Mucosa of descending colon (tissue), 3 donors: ENCODE measurements around the gene RFX4. TPM values are rescaled to one million over a fixed set of nuclear protein-coding genes. Genes with fewer than 3 reads are reported as not detected.

Source experiments
- ATAC-seq: fragments of 200-7000 bp; cut with Tn5 transposase; one replicate; pipeline ENCODE4 v1.9.1; 2020; ENCODE audit warnings: mild to moderate bottlenecking, moderate library complexity
- DNase-seq, 3 donors: peaks; one replicate each; pipeline ENCODE4 v3.0.0-alpha.2; 2020
- H3K36me3 ChIP-seq: fragments of 200-600 bp; one replicate; pipeline ENCODE4 v1.8.0; 2021; ENCODE audit warnings: low read depth, mild to moderate bottlenecking
- H3K4me1 ChIP-seq: fragments of 200-600 bp; one replicate; pipeline ENCODE4 v1.8.0; 2021; ENCODE audit warnings: low read depth, mild to moderate bottlenecking
- H3K4me3 ChIP-seq: fragments of 200-600 bp; one replicate; pipeline ENCODE4 v1.8.0; 2021; ENCODE audit warnings: mild to moderate bottlenecking
- H3K9me3 ChIP-seq: fragments of 200-600 bp; one replicate; pipeline ENCODE4 v1.8.0; 2021; ENCODE audit warnings: mild to moderate bottlenecking
- intact Hi-C, 2 donors: fragments of 100-400 bp; cut with DNase I in 1 of 2; cut with micrococcal nuclease in 1 of 2; formaldehyde crosslinking; loops; one replicate each; pipeline versions ENCODE4 v1.11.0 to v1.11.1; 2022; cut with DNase I, micrococcal nuclease
- total RNA-seq, 3 donors: library from RNA; stranded (reverse); fragmentation: NEBNext Ultra II Directional in 2 of 3; extraction: Animal tissue kit (Norgen Biotek cat#: 25700) in 2 of 3; gene quantifications; one replicate each; pipeline versions ENCODE4 v1.2.1 to v1.2.4, GENCODE V29; 2021 to 2023
- TF ChIP-seq, protein P1 (sequence below): fragments of 200-600 bp; IDR thresholded peaks from one replicate; pipeline ENCODE4 v1.8.0; 2022; ENCODE audit warnings: antibody characterized with exemption, mild to moderate bottlenecking
- donor health status: DM: no; HTN: no; CAD: no; lungs with moderate emphysema.
- donor health status: DM: no; HTN: no; CAD: no.
- donor health status: DM: no; HTN: yes; CAD: no.

RFX4 gene
- total RNA-seq, 3 donors from 2014 or later, result not detected

GRCh38 chr12:106582249-106582591, 584 bp upstream of the RFX4 start:
- TF ChIP-seq, protein P1, sequence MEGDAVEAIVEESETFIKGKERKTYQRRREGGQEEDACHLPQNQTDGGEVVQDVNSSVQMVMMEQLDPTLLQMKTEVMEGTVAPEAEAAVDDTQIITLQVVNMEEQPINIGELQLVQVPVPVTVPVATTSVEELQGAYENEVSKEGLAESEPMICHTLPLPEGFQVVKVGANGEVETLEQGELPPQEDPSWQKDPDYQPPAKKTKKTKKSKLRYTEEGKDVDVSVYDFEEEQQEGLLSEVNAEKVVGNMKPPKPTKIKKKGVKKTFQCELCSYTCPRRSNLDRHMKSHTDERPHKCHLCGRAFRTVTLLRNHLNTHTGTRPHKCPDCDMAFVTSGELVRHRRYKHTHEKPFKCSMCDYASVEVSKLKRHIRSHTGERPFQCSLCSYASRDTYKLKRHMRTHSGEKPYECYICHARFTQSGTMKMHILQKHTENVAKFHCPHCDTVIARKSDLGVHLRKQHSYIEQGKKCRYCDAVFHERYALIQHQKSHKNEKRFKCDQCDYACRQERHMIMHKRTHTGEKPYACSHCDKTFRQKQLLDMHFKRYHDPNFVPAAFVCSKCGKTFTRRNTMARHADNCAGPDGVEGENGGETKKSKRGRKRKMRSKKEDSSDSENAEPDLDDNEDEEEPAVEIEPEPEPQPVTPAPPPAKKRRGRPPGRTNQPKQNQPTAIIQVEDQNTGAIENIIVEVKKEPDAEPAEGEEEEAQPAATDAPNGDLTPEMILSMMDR, result no peak
- Histone ChIP-seq H3K4me1 (peaks cover 17% of the 10 kb centered on the region), H3K36me3 (no peaks in the 10 kb centered on the region), H3K4me3 (no peak overlapping the region), H3K9me3 (no peaks in the 10 kb centered on the region)
- no peak for ATAC-seq
- intact Hi-C loops, result no loop called here
- DNase-seq, result no peak

DNA sequence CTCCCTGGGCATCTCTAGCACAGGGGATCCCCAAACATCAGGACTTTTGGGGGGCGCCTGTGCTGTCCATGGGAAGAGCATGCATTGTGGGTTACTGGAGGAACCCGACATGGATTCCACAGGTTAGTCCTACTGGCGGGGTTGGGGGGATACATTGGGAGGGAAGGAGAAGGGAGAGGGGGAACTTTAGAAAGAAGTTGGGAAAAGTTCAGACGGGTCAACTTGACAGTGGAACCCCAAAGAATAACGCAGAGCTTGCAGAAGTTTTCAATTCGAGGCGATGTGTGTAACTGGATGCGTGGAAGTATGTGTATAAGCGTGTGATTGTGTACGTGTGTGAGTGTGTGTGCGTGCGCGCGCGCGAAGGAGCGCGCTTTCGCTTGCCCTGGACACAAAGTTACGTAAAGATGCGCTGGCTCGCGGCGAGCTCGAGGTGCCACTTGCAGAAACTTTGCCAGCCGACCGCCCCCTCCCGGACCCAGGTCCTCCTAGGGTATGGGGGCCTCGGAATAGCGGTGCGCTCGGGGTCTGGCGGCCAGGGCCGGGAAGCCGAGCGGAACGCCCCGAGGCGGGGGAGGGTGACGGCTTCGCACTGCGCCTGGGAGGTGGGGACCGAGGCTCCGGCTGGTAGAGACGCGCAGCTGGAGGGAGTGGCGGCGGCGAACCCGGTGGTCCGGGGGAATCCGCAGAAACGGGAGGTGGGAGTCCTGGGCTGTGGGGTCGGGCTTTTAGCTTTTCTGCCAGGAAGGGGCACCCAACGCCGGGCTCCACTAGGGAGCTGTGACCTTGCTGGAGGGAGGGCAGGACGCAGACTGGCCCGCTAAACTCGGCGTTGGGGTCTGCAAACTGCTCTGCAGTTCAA, 669 bp downstream of the RFX4 start:
- peaks cover 17% of the 10 kb centered on the region for H3K4me1 ChIP-seq
- no peaks in the 10 kb centered on the region for H3K36me3 ChIP-seq
- no peak for DNase-seq
- ATAC-seq, result no peak
- intact Hi-C loops, result no loop called here
- H3K4me3 ChIP-seq, result no peak overlapping the region
- TF ChIP-seq, protein P1, result no peak
- no peaks in the 10 kb centered on the region for H3K9me3 ChIP-seq

DNA sequence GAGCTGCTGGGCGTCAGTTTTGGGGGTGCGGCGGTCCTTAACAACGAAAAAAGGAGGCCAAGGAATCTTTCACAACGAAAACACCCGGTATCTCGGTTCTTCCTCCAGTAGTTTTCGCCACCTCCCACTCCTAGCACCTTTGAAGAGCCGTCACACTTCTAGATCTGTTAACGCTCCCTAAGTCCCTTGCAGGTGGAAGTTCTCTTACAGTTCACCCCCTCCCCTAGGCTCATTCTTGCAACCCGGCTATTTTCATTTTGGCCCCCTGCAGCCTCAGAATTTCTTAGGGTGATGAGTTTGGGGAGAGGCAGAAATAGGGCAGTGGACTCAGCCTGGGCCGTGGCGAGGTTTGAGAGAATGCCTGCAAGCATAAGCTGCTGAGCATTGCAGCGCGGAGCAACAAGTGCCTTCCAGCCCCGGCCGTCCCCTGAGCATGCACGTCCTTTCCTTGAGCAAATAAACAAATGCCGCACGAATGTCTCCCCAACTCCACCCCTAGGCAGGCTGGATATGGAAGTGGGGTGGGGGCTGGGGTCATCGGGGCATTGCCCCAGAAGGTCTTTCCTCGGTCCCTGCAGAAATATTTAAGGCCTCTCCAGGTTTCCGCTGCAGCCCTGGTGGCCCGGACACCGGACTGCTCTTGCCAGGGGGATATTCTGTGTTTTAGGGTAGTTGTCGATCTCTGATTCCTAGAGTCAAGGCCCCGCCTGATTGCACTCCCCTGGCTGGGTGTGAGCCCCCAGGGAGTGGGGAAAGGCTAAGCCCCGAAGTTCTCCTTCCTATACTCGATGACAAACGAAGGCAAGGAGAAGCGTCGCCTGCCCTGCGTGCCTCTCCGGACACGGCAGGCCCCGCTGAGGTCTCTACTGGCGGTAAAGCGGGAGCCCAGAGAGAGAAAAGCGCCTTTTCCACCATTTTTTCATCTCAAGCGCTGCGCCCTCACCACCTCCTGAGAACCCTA, 1.6 kb downstream of the RFX4 start:
- DNase-seq (no peak), ATAC-seq (no peak)
- H3K4me1 ChIP-seq, result peaks cover 17% of the 10 kb centered on the region
- H3K9me3 ChIP-seq, result no peaks in the 10 kb centered on the region
- TF ChIP-seq, protein P1, result no peak
- intact Hi-C loops, result no loop called here
- no peak overlapping the region for H3K4me3 ChIP-seq
- H3K36me3 ChIP-seq, result no peaks in the 10 kb centered on the region

DNA sequence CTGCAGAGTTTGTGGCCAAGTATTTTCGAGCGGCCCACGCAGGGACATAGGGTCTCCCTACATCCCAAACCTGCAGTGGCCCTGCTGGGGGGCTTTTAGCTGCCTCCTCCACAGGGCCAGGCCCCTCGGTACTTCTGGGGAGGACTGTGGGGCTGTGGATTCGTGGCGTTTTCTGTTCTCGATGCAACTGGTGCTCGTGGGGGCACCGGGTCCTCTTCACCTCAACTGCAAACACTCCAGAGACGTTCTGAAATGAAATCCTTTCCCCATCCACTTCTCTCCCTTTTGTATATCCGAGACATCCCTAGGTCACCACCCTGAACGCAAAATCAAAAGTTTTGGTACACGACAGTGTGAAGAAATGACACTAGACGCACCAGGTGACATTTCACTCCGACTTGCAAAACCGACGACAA, 2.3 kb downstream of the RFX4 start:
- ATAC-seq (no peak), DNase-seq (no peak)
- H3K4me3 ChIP-seq, result no peak overlapping the region
- TF ChIP-seq, protein P1, result no peak
- H3K36me3 ChIP-seq, result no peaks in the 10 kb centered on the region
- intact Hi-C loops, result no loop called here
- H3K9me3 ChIP-seq, result no peaks in the 10 kb centered on the region
- H3K4me1 ChIP-seq, result peaks cover 17% of the 10 kb centered on the region

GRCh38 chr12:106585521-106586277, 2.9 kb downstream of the RFX4 start:
- Histone ChIP-seq H3K36me3 (no peaks in the 10 kb centered on the region), H3K4me3 (no peak overlapping the region), H3K9me3 (no peaks in the 10 kb centered on the region), H3K4me1 (peaks cover 17% of the 10 kb centered on the region)
- TF ChIP-seq, protein P1, result no peak
- intact Hi-C loops, result no loop called here
- ATAC-seq (no peak), DNase-seq (no peak)
